WERI-Rb-1 (cell line): ENCODE results near the gene ADAMTS2.
"Not testable (repeated sequence)": the region's sequence is repeated elsewhere in the genome, so short reads cannot be mapped to it uniquely, and the experiment has no call there.

Source experiments
- DNase-seq: peaks from one replicate; pipeline ENCODE4 v3.0.0-alpha.2; 2020
- H3K27ac ChIP-seq: fragments of 250-450 bp; sonication (Bioruptor Pico); 2 replicates; pipeline ENCODE4 v1.5.1; 2020; ENCODE audit warnings: mild to moderate bottlenecking, moderate library complexity
- H3K27me3 ChIP-seq: fragments of 250-450 bp; sonication (Bioruptor Pico); 2 replicates; pipeline ENCODE4 v1.5.1; 2021; ENCODE audit warnings: mild to moderate bottlenecking, low read depth, moderate library complexity; ENCODE audit not compliant: insufficient read depth, severe bottlenecking
- H3K36me3 ChIP-seq: fragments of 250-450 bp; sonication (Bioruptor Pico); 2 replicates; pipeline ENCODE4 v1.5.1; 2020; ENCODE audit warnings: mild to moderate bottlenecking, moderate library complexity
- H3K4me3 ChIP-seq: 2 replicates; pipeline ENCODE4 v1.5.1; 2011; ENCODE audit warnings: low read depth, mild to moderate bottlenecking, control low read depth, low read length
- H3K9me3 ChIP-seq: fragments of 250-450 bp; sonication (Bioruptor Pico); 2 replicates; pipeline ENCODE4 v1.5.1; 2021; ENCODE audit warnings: mild to moderate bottlenecking, moderate library complexity; ENCODE audit not compliant: severe bottlenecking
- CTCF ChIP-seq: IDR thresholded peaks from 2 replicates; pipeline ENCODE4 v1.5.1; 2011; ENCODE audit warnings: low read depth, mild to moderate bottlenecking, control low read depth, inconsistent platforms, low read length

Gene ADAMTS2

GRCh38 chr5:179327021-179327735, 18.1 kb downstream of the ADAMTS2 start:
- no peaks in the 10 kb centered on the region for H3K9me3 ChIP-seq
- H3K27ac ChIP-seq = no peak overlapping the region
- DNase-seq = no peak
- H3K36me3 ChIP-seq = no peaks in the 10 kb centered on the region
- no peaks in the 10 kb centered on the region for H3K27me3 ChIP-seq
- TF ChIP-seq CTCF = no peak
- H3K4me3 ChIP-seq = no peak overlapping the region

GRCh38 chr5:179326122-179326927, 18.9 kb downstream of the ADAMTS2 start:
- TF ChIP-seq CTCF = no peak
- Histone ChIP-seq H3K9me3 (no peaks in the 10 kb centered on the region), H3K27me3 (no peaks in the 10 kb centered on the region), H3K4me3 (no peak overlapping the region), H3K36me3 (no peaks in the 10 kb centered on the region), H3K27ac (no peak overlapping the region)
- DNase-seq = no peak

- Histone ChIP-seq H3K27me3 (no peaks in the 10 kb centered on the region), H3K36me3 (no peaks in the 10 kb centered on the region), H3K9me3 (no peaks in the 10 kb centered on the region), H3K4me3 (no peak overlapping the region), H3K27ac (no peak overlapping the region)
- TF ChIP-seq CTCF = no peak
- no peak for DNase-seq
Measured at GRCh38 chr5:179325296-179326031, 19.8 kb downstream of the ADAMTS2 start.

GRCh38 chr5:179324760-179325295, 20.4 kb downstream of the ADAMTS2 start:
- no peak overlapping the region for H3K4me3 ChIP-seq
- no peak for DNase-seq
- no peaks in the 10 kb centered on the region for H3K36me3 ChIP-seq
- H3K27ac ChIP-seq = no peak overlapping the region
- TF ChIP-seq CTCF = no peak
- no peaks in the 10 kb centered on the region for H3K9me3 ChIP-seq
- H3K27me3 ChIP-seq = no peaks in the 10 kb centered on the region

GRCh38 chr5:179324316-179324715, 20.9 kb downstream of the ADAMTS2 start:
- H3K27me3 ChIP-seq, H3K36me3 ChIP-seq, H3K9me3 ChIP-seq, H3K27ac ChIP-seq, H3K4me3 ChIP-seq, DNase-seq: not testable (repeated sequence)
